ENCODE results near the gene GPR6.

GPR6 gene

GRCh38 chr6:109964949-109965348, 13.2 kb upstream of the GPR6 start:
- H3K27ac Mint-ChIP-seq (ENCODE audit: low read depth), result no peak overlapping the region
- ATAC-seq (replicated peaks; ENCODE audit: extremely low read depth, poor library complexity, severe bottlenecking) (no peak), DNase-seq (ENCODE audit: low spot score in 2 of 2) (no peak)
- H3K4me1 Mint-ChIP-seq, result no peaks in the 10 kb centered on the region
- no peak overlapping the region for H3K4me3 Mint-ChIP-seq
- H3K9me3 Mint-ChIP-seq, result no peaks in the 10 kb centered on the region
- H3K36me3 Mint-ChIP-seq (ENCODE audit: insufficient read depth), result peaks cover 2% of the 10 kb centered on the region
- H3K27me3 Mint-ChIP-seq, result peaks cover 30% of the 10 kb centered on the region

DNA sequence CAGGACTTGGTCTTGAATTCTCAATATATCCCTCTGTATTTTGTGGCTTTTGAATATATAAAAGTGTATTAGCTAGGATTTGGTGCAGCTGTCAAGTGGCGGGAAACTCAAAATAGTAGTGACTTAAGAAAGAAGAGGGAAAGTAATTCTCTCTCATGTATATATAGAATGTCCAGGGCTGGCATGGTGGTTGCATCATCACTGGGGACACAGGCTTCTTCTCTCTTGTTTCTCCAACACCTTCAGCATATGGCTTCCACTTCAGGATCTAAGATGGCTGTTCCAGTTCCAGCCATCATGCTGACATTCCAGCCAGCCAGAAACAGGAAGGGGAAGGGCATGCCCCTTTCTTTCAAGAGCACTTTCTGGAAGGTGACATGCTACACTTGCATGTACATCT, 11.8 kb upstream of the GPR6 start:
- Mint-ChIP-seq H3K27me3 (peaks cover 33% of the 10 kb centered on the region), H3K27ac (ENCODE audit: low read depth) (no peak overlapping the region), H3K9me3 (no peaks in the 10 kb centered on the region), H3K4me3 (no peak overlapping the region), H3K4me1 (no peaks in the 10 kb centered on the region), H3K36me3 (ENCODE audit: insufficient read depth) (peaks cover 2% of the 10 kb centered on the region)
- DNase-seq (ENCODE audit: low spot score in 2 of 2), result no peak
- no peak for ATAC-seq (replicated peaks; ENCODE audit: extremely low read depth, poor library complexity, severe bottlenecking)

GRCh38 chr6:109977791-109978173, 329 bp upstream of the GPR6 start:
- H3K4me3 Mint-ChIP-seq, result no peak overlapping the region
- H3K27ac Mint-ChIP-seq (ENCODE audit: low read depth), result no peak overlapping the region
- H3K9me3 Mint-ChIP-seq, result no peaks in the 10 kb centered on the region
- peaks cover 72% of the 10 kb centered on the region for H3K27me3 Mint-ChIP-seq
- no peak for ATAC-seq (replicated peaks; ENCODE audit: extremely low read depth, poor library complexity, severe bottlenecking)
- no peaks in the 10 kb centered on the region for H3K36me3 Mint-ChIP-seq (ENCODE audit: insufficient read depth)
- H3K4me1 Mint-ChIP-seq, result no peaks in the 10 kb centered on the region
- DNase-seq (ENCODE audit: low spot score in 2 of 2), result no peak

DNA sequence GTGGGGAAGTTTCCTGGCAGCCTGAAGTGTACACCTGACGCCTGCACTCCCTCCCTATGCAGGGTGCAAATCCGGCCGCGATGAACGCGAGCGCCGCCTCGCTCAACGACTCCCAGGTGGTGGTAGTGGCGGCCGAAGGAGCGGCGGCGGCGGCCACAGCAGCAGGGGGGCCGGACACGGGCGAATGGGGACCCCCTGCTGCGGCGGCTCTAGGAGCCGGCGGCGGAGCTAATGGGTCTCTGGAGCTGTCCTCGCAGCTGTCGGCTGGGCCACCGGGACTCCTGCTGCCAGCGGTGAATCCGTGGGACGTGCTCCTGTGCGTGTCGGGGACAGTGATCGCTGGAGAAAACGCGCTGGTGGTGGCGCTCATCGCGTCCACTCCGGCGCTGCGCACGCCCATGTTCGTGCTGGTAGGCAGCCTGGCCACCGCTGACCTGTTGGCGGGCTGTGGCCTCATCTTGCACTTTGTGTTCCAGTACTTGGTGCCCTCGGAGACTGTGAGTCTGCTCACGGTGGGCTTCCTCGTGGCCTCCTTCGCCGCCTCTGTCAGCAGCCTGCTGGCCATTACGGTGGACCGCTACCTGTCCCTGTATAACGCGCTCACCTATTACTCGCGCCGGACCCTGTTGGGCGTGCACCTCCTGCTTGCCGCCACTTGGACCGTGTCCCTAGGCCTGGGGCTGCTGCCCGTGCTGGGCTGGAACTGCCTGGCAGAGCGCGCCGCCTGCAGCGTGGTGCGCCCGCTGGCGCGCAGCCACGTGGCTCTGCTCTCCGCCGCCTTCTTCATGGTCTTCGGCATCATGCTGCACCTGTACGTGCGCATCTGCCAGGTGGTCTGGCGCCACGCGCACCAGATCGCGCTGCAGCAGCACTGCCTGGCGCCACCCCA, 1.2 kb downstream of the GPR6 start:
- no peaks in the 10 kb centered on the region for H3K4me1 Mint-ChIP-seq
- no peak overlapping the region for H3K4me3 Mint-ChIP-seq
- H3K27me3 Mint-ChIP-seq, result peaks cover 71% of the 10 kb centered on the region
- H3K27ac Mint-ChIP-seq (ENCODE audit: low read depth), result no peak overlapping the region
- ATAC-seq (replicated peaks; ENCODE audit: extremely low read depth, poor library complexity, severe bottlenecking), result no peak
- H3K9me3 Mint-ChIP-seq, result no peaks in the 10 kb centered on the region
- DNase-seq (ENCODE audit: low spot score in 2 of 2), result no peak
- H3K36me3 Mint-ChIP-seq (ENCODE audit: insufficient read depth), result no peaks in the 10 kb centered on the region

DNA sequence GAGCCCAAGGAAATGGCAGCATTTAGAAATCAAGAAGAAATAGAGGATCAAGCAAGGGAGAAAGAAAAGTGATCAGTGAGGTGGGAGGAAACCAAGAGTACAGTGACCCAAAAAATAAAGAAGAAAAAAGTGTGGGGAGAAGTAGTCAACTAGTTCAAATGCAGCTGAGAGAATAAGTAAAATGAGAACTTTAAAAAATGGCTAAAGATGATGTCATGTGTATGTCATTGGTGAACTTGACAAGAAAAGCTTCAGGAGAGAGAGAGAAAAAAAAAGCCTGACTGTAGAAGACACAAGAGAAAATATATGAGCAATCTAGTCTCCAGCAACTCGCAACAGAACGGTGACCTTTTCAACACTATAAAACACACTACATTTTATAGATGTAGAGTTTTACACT, 6.3 kb downstream of the GPR6 start:
- H3K27ac Mint-ChIP-seq (ENCODE audit: low read depth), result no peak overlapping the region
- ATAC-seq (replicated peaks; ENCODE audit: extremely low read depth, poor library complexity, severe bottlenecking), result no peak

GRCh38 chr6:109987196-109987595, 9.1 kb downstream of the GPR6 start:
- Mint-ChIP-seq H3K36me3 (ENCODE audit: insufficient read depth) (no peaks in the 10 kb centered on the region), H3K27me3 (peaks cover 32% of the 10 kb centered on the region), H3K4me1 (no peaks in the 10 kb centered on the region), H3K27ac (ENCODE audit: low read depth) (no peak overlapping the region), H3K9me3 (no peaks in the 10 kb centered on the region), H3K4me3 (no peak overlapping the region)
- ATAC-seq (replicated peaks; ENCODE audit: extremely low read depth, poor library complexity, severe bottlenecking), result no peak
- DNase-seq (ENCODE audit: low spot score in 2 of 2), result no peak

More for the DNA sequence above, 6.3 kb downstream of the GPR6 start:
- no peak for DNase-seq (ENCODE audit: low spot score in 2 of 2)
- H3K9me3 Mint-ChIP-seq, result no peaks in the 10 kb centered on the region
- no peak overlapping the region for H3K4me3 Mint-ChIP-seq
- H3K4me1 Mint-ChIP-seq, result no peaks in the 10 kb centered on the region
- H3K36me3 Mint-ChIP-seq (ENCODE audit: insufficient read depth), result no peaks in the 10 kb centered on the region
- H3K27me3 Mint-ChIP-seq, result peaks cover 36% of the 10 kb centered on the region

DNA sequence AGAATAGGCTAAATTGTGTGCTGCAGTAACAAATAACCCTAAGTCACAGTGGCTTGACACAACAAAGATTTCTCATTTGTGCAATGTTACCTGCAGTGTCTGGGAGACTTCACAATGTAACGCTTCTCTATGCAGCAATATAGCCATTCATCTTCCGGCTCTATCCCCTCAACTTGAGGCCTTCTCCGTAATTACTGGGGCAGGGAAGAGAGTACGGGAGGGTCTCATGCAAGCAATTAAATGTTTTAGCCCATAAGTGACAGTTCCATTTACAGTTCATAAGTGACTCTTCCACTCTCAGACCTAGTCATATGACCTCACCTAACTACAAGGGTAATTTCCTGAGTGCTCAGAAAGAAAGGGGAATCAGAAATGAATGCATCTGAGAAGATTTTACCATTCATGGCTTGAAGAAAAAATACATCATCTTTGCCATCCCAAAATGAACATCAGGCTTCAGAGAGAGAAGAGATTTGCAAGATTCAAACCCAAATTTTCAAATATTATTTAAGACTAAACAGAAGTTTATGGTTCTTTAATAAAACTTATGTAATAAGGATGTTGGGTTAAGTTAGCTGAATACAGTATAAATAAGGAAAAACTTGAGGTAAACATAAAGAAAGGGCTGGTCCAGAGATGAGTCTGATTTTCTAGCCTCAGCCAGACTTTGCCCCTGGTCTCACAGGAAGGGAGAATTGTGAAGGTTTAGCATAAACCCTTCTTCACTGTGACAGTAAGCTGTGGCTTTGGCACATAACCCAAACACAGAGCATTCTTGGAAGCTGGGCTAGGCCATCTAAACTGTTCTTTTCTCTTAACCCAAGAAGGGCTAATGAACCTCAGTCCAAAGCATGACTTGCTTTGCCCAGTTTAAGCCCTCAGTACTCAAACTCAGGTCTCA, 13.3 kb downstream of the GPR6 start:
- Mint-ChIP-seq H3K4me1 (no peaks in the 10 kb centered on the region), H3K4me3 (no peak overlapping the region), H3K36me3 (ENCODE audit: insufficient read depth) (no peaks in the 10 kb centered on the region), H3K9me3 (no peaks in the 10 kb centered on the region), H3K27ac (ENCODE audit: low read depth) (no peak overlapping the region), H3K27me3 (peaks cover 35% of the 10 kb centered on the region)
- ATAC-seq (replicated peaks; ENCODE audit: extremely low read depth, poor library complexity, severe bottlenecking) (no peak), DNase-seq (ENCODE audit: low spot score in 2 of 2) (no peak)

DNA sequence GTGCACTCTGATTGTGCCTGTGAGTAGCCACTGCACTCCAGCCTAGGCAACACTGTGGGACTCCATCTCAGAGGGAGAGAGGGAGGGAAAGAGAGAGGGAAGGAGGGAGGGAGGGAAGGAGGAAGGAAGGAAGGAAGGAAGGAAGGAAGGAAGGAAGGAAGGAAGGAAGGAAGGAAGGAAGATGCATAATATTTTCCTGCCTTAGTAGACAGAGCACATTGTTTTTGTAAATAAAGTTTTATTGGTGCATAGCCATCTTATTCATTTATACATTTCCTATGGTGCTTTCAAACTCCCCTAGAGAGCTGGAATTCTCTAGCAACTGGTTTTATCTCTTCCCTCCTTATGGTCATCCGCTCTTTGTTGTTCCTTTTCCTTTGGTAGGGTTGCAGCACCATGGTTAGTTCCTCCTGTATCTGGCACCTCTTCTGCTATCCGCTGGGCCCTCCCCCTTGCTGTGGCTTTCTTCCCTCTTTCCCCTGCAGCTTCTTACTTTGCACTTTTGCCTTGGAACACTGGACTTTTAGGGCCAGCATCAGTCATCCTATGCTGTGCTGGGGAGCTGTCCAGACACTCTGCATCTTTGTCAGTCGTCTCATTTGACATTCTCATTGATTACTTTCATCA, 20.2 kb downstream of the GPR6 start:
- H3K4me1 Mint-ChIP-seq, result no peaks in the 10 kb centered on the region
- no peak overlapping the region for H3K4me3 Mint-ChIP-seq
- H3K9me3 Mint-ChIP-seq, result peaks cover 5% of the 10 kb centered on the region
- DNase-seq (ENCODE audit: low spot score in 2 of 2) (no peak), ATAC-seq (replicated peaks; ENCODE audit: extremely low read depth, poor library complexity, severe bottlenecking) (no peak)
- peaks cover 51% of the 10 kb centered on the region for H3K27me3 Mint-ChIP-seq
- H3K27ac Mint-ChIP-seq (ENCODE audit: low read depth), result no peak overlapping the region
- H3K36me3 Mint-ChIP-seq (ENCODE audit: insufficient read depth), result no peaks in the 10 kb centered on the region

DNA sequence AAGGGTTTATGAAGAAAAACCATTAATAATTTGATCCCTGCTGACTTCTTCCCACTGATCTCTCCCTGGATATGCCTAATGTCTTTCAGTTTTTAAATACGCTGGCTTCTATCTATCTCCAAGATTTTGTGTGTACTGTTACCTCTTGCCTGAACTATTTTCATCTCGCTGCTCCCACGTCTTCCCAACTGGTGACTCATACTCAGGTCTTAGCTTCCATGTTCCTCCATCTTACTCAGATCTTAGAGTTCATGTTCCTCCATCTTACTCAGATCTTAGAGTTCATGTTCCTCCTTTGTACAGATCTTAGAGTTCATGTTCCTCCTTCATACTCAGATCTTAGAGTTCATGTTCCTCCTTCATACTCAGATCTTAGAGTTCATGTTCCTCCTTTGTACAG, 21.6 kb downstream of the GPR6 start:
- Mint-ChIP-seq H3K4me3 (no peak overlapping the region), H3K27ac (ENCODE audit: low read depth) (no peak overlapping the region), H3K36me3 (ENCODE audit: insufficient read depth) (no peaks in the 10 kb centered on the region), H3K27me3 (peaks cover 63% of the 10 kb centered on the region), H3K4me1 (no peaks in the 10 kb centered on the region), H3K9me3 (peaks cover 5% of the 10 kb centered on the region)
- ATAC-seq (replicated peaks; ENCODE audit: extremely low read depth, poor library complexity, severe bottlenecking), result no peak
- DNase-seq (ENCODE audit: low spot score in 2 of 2), result no peak

DNA sequence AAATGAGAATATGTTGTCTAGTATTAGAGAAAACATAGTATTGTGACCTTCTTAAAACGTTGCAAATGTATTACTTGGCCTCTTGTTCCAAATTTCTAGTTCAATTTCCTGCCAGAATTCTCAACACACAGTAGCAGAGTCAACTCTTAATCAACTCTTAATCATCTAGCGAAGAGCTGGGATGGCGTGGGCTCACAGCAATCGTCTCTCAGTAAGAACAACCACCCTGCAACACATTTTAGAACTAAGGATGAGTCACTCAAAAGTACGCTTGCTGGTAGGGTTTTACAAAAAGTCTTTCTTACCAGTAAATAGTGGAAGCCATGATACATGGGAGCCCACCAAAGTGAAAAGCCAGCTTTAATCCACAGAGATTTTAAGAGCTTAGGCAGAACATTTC, 24.6 kb downstream of the GPR6 start:
- no peaks in the 10 kb centered on the region for H3K4me1 Mint-ChIP-seq
- ATAC-seq (replicated peaks; ENCODE audit: extremely low read depth, poor library complexity, severe bottlenecking), result no peak

GRCh38 chr6:110013386-110013785, 35.3 kb downstream of the GPR6 start:
- Mint-ChIP-seq H3K4me1 (no peaks in the 10 kb centered on the region), H3K27ac (ENCODE audit: low read depth) (no peak overlapping the region)

More for the DNA sequence above, 24.6 kb downstream of the GPR6 start:
- peaks cover 69% of the 10 kb centered on the region for H3K27me3 Mint-ChIP-seq
- no peaks in the 10 kb centered on the region for H3K36me3 Mint-ChIP-seq (ENCODE audit: insufficient read depth)
- H3K4me3 Mint-ChIP-seq, result no peak overlapping the region
- no peak for DNase-seq (ENCODE audit: low spot score in 2 of 2)
- H3K9me3 Mint-ChIP-seq, result peaks cover 5% of the 10 kb centered on the region
- H3K27ac Mint-ChIP-seq (ENCODE audit: low read depth), result no peak overlapping the region

DNA sequence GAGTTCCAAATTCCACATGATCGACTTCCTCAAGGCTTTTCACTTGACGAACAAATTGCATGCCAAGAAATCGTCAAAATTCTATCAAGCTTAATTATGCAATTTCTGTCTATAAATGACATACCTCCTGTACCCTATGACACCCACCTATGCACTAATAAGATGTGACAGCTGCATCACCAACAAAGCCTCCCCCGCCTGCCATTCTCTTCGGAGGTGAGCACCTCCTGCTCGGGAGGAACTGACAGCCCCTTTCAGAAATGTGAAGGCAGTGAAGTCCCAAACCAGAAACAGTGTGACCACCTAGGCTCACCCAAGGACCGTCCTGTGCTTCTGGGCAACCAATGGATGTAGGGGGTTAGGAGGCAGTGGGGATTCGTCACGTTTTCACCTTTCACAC, 37.1 kb downstream of the GPR6 start:
- Mint-ChIP-seq H3K4me1 (peaks cover under 1% of the 10 kb centered on the region), H3K27ac (ENCODE audit: low read depth) (no peak overlapping the region), H3K27me3 (peaks cover 40% of the 10 kb centered on the region), H3K4me3 (no peak overlapping the region), H3K36me3 (ENCODE audit: insufficient read depth) (no peaks in the 10 kb centered on the region), H3K9me3 (no peaks in the 10 kb centered on the region)
- no peak for DNase-seq (ENCODE audit: low spot score in 2 of 2)
- no peak for ATAC-seq (replicated peaks; ENCODE audit: extremely low read depth, poor library complexity, severe bottlenecking)

More at GRCh38 chr6:110013386-110013785, 35.3 kb downstream of the GPR6 start:
- no peaks in the 10 kb centered on the region for H3K9me3 Mint-ChIP-seq
- H3K36me3 Mint-ChIP-seq (ENCODE audit: insufficient read depth), result no peaks in the 10 kb centered on the region
- ATAC-seq (replicated peaks; ENCODE audit: extremely low read depth, poor library complexity, severe bottlenecking), result no peak
- no peak overlapping the region for H3K4me3 Mint-ChIP-seq
- peaks cover 48% of the 10 kb centered on the region for H3K27me3 Mint-ChIP-seq
- DNase-seq (ENCODE audit: low spot score in 2 of 2), result no peak
